ENCODE data around the gene S1PR4. TPM values are rescaled to one million over a fixed set of nuclear protein-coding genes. Genes with fewer than 3 reads are reported as not detected.

The S1PR4 gene
- polyA plus RNA-seq, 6 donors from 2014 or later: 307 to 524 (median 405) TPM

Other genes with a start within 250 kb of the S1PR4 start
- gene ZNF77, start 233.8 kb upstream of the S1PR4 start, polyA plus RNA-seq (ENCODE audit: low read depth in 6 of 6): 1 to 10 TPM in 3 of 6 donors, under 1 TPM in 2, not detected in 1; 0.45 to 3.7 (median 1.1) TPM
- gene TLE6, start 201.2 kb upstream of the S1PR4 start, polyA plus RNA-seq (ENCODE audit: low read depth in 6 of 6): 10 to 100 TPM in 1 of 6 donors, 1 to 10 TPM in 3, under 1 TPM in 2; 0.43 to 10.7 (median 1.8) TPM
- gene TLE2, start 149.5 kb upstream of the S1PR4 start, polyA plus RNA-seq (ENCODE audit: low read depth in 6 of 6): 1 to 10 TPM in 4 of 6 donors, under 1 TPM in 1, not detected in 1; 0.84 to 2.3 (median 1.9) TPM
- 100 to 1,000 TPM; 294 to 651 (median 379) TPM for gene TLE5, start 116.3 kb upstream of the S1PR4 start, polyA plus RNA-seq (ENCODE audit: low read depth in 6 of 6)
- 1 to 10 TPM in 2 of 6 donors, under 1 TPM in 3, not detected in 1; 0.23 to 1.2 (median 0.99) TPM for gene GNA11, start 84.4 kb upstream of the S1PR4 start, polyA plus RNA-seq (ENCODE audit: low read depth in 6 of 6)
- gene GNA15, start 42.7 kb upstream of the S1PR4 start, polyA plus RNA-seq (ENCODE audit: low read depth in 6 of 6): under 1 TPM in 3 of 6 donors, not detected in 3; 0.21 to 0.59 (median 0.53) TPM
- gene NCLN, start 7.2 kb downstream of the S1PR4 start, polyA plus RNA-seq (ENCODE audit: low read depth in 6 of 6): 10 to 100 TPM; 17.1 to 47.6 (median 29.2) TPM
- not detected for gene CELF5, start 45.9 kb downstream of the S1PR4 start, polyA plus RNA-seq (ENCODE audit: low read depth in 6 of 6)
- 10 to 100 TPM in 1 of 6 donors, 1 to 10 TPM in 4, not detected in 1; 3.4 to 11.4 (median 5.3) TPM for gene NFIC, start 187.8 kb downstream of the S1PR4 start, polyA plus RNA-seq (ENCODE audit: low read depth in 6 of 6)